Measurements from ENCODE around the gene USP40.

Gene USP40

DNA sequence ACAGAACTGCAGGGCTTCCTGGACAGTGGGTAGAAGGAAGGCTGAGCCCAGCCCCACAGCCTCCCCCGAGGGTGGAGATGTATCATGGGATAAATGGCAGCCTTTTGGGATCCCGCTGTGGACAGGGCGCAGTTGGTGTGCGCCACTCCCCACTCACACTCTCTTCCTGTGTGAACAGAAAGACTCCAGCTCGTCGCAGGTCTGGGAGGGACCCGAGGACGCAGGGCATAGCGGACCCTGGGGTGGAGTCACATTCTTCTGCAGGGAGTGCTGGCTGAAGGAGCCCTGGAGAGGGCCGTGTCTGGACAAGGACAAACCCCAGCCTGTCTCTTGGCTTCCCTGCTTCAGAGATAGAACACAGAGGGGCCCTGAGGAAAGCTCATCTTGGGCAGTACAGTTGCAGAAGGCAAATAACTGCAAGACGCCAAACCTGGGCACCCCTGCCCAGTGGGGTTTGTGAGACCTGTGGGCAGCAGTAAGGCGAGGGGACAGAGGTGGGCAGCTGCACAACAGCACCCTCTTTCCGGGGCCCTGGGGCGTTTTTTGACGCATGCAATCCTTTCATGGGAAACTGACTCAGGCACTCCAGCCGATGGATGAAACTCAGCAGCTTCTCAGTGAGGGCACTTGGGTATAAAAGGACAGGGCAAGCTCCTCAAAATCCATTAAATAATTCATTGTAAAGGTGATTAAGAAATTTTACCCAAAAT, 101.9 kb downstream of the USP40 start:
- DNase-seq = no peak
- H3K36me3 Mint-ChIP-seq (ENCODE audit: low read depth) = peaks cover 69% of the 10 kb centered on the region
- H3K27me3 Mint-ChIP-seq (ENCODE audit: low read depth, poor library complexity) = peaks cover 3% of the 10 kb centered on the region
- H3K27ac Mint-ChIP-seq = peak overlapping the region; percentile 22
- TF ChIP-seq, protein P1, sequence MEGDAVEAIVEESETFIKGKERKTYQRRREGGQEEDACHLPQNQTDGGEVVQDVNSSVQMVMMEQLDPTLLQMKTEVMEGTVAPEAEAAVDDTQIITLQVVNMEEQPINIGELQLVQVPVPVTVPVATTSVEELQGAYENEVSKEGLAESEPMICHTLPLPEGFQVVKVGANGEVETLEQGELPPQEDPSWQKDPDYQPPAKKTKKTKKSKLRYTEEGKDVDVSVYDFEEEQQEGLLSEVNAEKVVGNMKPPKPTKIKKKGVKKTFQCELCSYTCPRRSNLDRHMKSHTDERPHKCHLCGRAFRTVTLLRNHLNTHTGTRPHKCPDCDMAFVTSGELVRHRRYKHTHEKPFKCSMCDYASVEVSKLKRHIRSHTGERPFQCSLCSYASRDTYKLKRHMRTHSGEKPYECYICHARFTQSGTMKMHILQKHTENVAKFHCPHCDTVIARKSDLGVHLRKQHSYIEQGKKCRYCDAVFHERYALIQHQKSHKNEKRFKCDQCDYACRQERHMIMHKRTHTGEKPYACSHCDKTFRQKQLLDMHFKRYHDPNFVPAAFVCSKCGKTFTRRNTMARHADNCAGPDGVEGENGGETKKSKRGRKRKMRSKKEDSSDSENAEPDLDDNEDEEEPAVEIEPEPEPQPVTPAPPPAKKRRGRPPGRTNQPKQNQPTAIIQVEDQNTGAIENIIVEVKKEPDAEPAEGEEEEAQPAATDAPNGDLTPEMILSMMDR (IDR thresholded peaks at IDR 0.05) = no peak
- no peaks in the 10 kb centered on the region for H3K4me1 Mint-ChIP-seq
- no peaks in the 10 kb centered on the region for H3K9me3 Mint-ChIP-seq
- no peak overlapping the region for H3K4me3 Mint-ChIP-seq

DNA sequence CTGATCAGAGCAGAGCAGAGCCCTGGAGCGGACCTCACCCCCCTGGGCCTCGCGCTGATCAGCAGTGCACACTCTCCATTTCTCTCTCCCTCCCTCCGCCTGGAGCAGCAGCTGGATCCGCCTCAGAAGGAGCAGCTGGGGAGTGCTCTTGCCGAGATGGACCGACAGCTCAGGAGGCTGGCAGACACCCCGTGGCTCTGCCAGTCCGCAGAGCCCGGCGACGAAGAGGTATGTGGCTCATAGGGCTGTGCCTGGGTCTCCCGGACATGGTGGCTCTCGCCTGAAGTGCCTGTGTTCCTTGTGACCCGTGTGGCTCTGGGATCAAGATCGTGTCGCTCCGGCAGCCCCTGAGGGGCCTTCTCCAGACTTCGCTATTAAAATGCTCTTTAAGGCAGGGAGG, 102.5 kb downstream of the USP40 start:
- no peak overlapping the region for H3K27ac Mint-ChIP-seq
- peaks cover 4% of the 10 kb centered on the region for H3K27me3 Mint-ChIP-seq (ENCODE audit: low read depth, poor library complexity)
- TF ChIP-seq, protein P1 (IDR thresholded peaks at IDR 0.05) = no peak
- DNase-seq = no peak
- no peaks in the 10 kb centered on the region for H3K4me1 Mint-ChIP-seq
- no peaks in the 10 kb centered on the region for H3K9me3 Mint-ChIP-seq
- H3K4me3 Mint-ChIP-seq = no peak overlapping the region
- H3K36me3 Mint-ChIP-seq (ENCODE audit: low read depth) = peaks cover 67% of the 10 kb centered on the region

DNA sequence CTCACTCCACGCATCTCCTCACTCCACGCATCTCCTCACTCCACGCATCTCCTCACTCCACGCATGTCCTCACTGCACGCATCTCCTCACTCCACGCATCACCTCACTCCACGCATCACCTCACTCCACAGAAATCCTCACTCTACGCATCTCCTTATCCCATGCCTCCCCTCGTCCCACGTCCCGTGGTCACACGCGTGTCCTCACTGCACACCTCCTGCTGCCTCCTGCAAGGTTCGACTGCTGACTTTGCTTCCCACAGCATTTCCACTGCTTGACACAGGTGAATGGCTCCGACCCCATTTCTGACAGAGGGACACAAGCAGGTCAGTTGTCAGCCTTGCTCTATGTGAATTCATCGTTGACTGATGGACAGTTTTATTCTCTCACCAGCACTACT, 103.0 kb downstream of the USP40 start:
- peaks cover 62% of the 10 kb centered on the region for H3K36me3 Mint-ChIP-seq (ENCODE audit: low read depth)
- TF ChIP-seq, protein P1 (IDR thresholded peaks at IDR 0.05) = no peak
- no peaks in the 10 kb centered on the region for H3K4me1 Mint-ChIP-seq
- H3K27me3 Mint-ChIP-seq (ENCODE audit: low read depth, poor library complexity) = peaks cover 3% of the 10 kb centered on the region
- no peak overlapping the region for H3K4me3 Mint-ChIP-seq
- DNase-seq = no peak
- H3K27ac Mint-ChIP-seq = peak overlapping the region; percentile 40
- no peaks in the 10 kb centered on the region for H3K9me3 Mint-ChIP-seq

GRCh38 chr2:233462826-233463470, 103.6 kb downstream of the USP40 start:
- Mint-ChIP-seq H3K4me1 (no peaks in the 10 kb centered on the region), H3K9me3 (no peaks in the 10 kb centered on the region), H3K27me3 (ENCODE audit: low read depth, poor library complexity) (peaks cover 3% of the 10 kb centered on the region), H3K27ac (peak overlapping the region; percentile 40), H3K4me3 (no peak overlapping the region), H3K36me3 (ENCODE audit: low read depth) (peaks cover 59% of the 10 kb centered on the region)
- TF ChIP-seq, protein P1 (IDR thresholded peaks at IDR 0.05) = no peak
- DNase-seq = no peak

DNA sequence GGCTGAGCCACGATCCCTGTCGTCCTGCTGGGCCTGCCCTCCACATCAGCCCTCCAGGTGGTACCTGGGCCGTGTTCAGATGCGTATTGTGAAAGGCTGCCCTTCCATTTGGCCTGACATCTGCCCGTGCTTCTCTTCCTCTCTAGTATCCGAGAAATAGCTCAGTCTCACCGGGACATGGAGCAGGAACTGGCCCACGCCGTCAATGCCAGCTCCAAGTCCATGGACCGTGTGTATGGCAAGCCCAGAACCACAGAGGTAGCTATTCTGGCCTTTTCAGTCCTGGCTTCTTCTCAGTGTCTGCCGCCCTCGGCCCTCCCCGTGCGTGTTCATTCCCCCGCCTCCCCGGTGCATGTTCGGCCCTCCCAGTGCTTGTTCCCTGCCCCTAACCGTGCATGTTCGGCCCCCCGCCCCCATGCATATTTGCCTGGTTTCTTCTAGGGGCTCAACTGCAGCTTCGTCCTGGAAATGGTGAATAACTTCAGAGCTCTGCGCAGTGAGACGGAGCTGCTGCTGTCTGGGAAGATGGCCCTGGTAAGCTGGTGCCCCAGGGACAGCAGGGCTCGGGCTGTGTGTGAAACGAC, 104.3 kb downstream of the USP40 start:
- Mint-ChIP-seq H3K4me1 (no peaks in the 10 kb centered on the region), H3K27me3 (ENCODE audit: low read depth, poor library complexity) (peaks cover 3% of the 10 kb centered on the region), H3K36me3 (ENCODE audit: low read depth) (peaks cover 60% of the 10 kb centered on the region), H3K9me3 (no peaks in the 10 kb centered on the region), H3K4me3 (no peak overlapping the region), H3K27ac (peak overlapping the region; percentile 54)
- no peak for DNase-seq
- TF ChIP-seq, protein P1 (IDR thresholded peaks at IDR 0.05) = no peak
